ENCODE data around the gene RASA1. TPM values are rescaled to one million over a fixed set of nuclear protein-coding genes. Genes with fewer than 3 reads are reported as not detected.

RASA1 gene
- total and polyA plus RNA-seq, 9 of the 15 experiments (the other 6 are each of a cell fraction or from before 2014, with no cell fraction given): 3.2 to 17.3 (median 9.2) TPM

DNA sequence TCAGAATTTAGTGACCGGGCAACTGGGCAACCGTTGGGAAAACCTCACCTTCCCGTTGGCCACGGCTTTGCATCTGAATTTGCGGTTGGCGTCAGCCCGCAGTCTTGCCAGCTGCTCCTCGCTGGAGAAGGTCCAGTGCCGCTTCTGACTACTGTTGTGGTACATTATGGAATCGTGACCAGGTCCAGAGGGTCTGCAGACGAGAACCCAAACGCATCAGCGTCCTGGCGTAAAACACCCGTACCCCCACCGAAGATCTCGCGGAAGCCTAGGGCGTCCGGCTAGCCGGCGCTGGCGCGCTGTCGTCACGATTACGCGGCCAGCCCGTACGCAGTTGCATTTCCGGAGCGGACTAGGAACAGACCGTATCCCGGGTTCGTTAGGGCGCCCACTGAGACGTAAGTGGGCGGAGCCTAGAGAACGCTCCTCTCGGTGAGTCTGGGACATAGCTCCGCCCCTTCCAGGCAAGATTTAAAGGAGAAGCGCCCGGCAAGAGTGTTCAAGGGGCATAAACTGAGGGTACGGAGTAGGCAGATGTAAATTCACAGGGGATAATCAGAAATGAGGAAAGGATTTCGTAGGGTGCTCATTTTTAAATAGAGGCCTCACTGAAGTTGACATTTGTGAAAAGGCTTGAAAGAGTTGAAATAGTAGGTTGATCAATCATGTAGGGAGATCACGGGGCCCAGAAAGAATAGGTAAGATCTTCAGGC, 145.1 kb downstream of the RASA1 start, which contains the start of gene CCNH (continued):
- TF ChIP-seq ZNF780A (CRISPR knock-in tag; IDR thresholded peaks at IDR 0.05) (no peak), ZSCAN32 (CRISPR knock-in tag; IDR thresholded peaks at IDR 0.05) (no peak), NR2F6 (CRISPR knock-in tag; IDR thresholded peaks at IDR 0.05) (no peak), RBM25 (IDR thresholded peaks at IDR 0.05; ENCODE audit: low read depth, low read length, severe bottlenecking) (no peak), SP1 (CRISPR knock-in tag; IDR thresholded peaks at IDR 0.05) (peak; percentile 84), POLR2H (tag; IDR thresholded peaks at IDR 0.05; ENCODE audit: low read depth) (peak; percentile 49; the same call in 1 of the 2 replicates), EGR1 (conservative IDR thresholded peaks at IDR 0.05) (peak; percentile 66), HDAC8 (tag; IDR thresholded peaks at IDR 0.05) (no peak)
- TF ChIP-seq, protein P1, sequence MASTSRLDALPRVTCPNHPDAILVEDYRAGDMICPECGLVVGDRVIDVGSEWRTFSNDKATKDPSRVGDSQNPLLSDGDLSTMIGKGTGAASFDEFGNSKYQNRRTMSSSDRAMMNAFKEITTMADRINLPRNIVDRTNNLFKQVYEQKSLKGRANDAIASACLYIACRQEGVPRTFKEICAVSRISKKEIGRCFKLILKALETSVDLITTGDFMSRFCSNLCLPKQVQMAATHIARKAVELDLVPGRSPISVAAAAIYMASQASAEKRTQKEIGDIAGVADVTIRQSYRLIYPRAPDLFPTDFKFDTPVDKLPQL (IDR thresholded peaks at IDR 0.05; ENCODE audit: extremely low read depth, insufficient read length): no peak

DNA sequence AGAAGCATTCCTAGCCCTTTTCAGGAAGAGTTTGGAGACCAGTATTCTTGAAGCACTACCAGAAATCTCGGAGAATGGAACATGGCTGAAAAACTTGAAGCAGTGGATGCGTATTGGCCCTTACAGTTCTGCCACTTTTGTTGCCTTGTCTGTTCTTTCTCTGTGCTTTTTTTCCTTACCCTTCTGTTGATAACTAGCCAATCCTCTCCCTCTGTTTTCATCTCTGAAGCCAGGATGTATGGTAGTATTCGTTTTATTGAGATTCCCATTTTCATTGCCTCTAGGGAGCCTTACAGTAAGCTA, 145.6 kb downstream of the RASA1 start:
- ChIA-PET CTCF (ENCODE audit: low intra/inter-chr PET ratio) (no interaction called here), POLR2A (interaction anchor here (1.1 to 2.6 kb wide), 3 partner anchors 10 to 21 kb away, joined by 3 to 11 read pairs (median 4); no protein-coding TSS in a partner anchor)
- intact Hi-C loops (cut with micrococcal nuclease): loop anchor here (2.0 to 10.0 kb wide), 3 partner anchors 146 to 1282 kb away; partner anchors contain the start of gene RASA1
- peaks cover 0 to 6% of the 10 kb centered on the region in 2 experiments; a peak in 2 of 5 replicates for H3K4me1 ChIP-seq (replicated peaks in 1 of 2; ENCODE audit: control insufficient read depth in 2 of 2, insufficient read depth in 2 of 2, low read length in 2 of 2)
- H3K36me3 ChIP-seq (ENCODE audit: control insufficient read depth, insufficient read depth, low read length): peaks cover 35% of the 10 kb centered on the region
- H3K9ac ChIP-seq (ENCODE audit: insufficient read depth in 1 of 2, low read depth in 2 of 2, low read length in 2 of 2): peak overlapping the region; percentile 12 to 98; a peak in 3 of 4 replicates
- TSS peak; percentile 93 for BruUV-seq (replicated peaks)
- DNase-seq (ENCODE audit: extremely low read depth in 1 of 4, low spot score in 3 of 4): peak in 1 of 4 experiments; percentile 11
- peak overlapping the region; percentile 100 for H3K4me2 ChIP-seq (ENCODE audit: insufficient read depth, low read length)
- peaks cover 49% of the 10 kb centered on the region for H3K79me2 ChIP-seq (ENCODE audit: control insufficient read depth, insufficient read depth, low read length)
- H3K27ac ChIP-seq (ENCODE audit: extremely low read depth, low read depth, low read length): peak overlapping the region; percentile 73
- WGBS (ENCODE audit: insufficient coverage, low coverage, missing lambda C conversion rate): 6% methylated on average over 3 of the region's 3 CpGs
- H3K4me3 ChIP-seq: peak overlapping the region; percentile 98
- FAIRE-seq: no peak
- in situ Hi-C loops (cut with MboI): no loop called here
- no peaks in the 10 kb centered on the region for H3K9me3 ChIP-seq (replicated peaks; ENCODE audit: control insufficient read depth, insufficient read depth, low read depth, low read length)
- ATAC-seq: peak; percentile 6
- no peaks in the 10 kb centered on the region for H3K9me1 ChIP-seq (ENCODE audit: control insufficient read depth, insufficient read depth, low read length)
- peak overlapping the region; percentile 96 for H2AFZ ChIP-seq (ENCODE audit: low read depth, low read length)
- H4K20me1 ChIP-seq (replicated peaks; ENCODE audit: control insufficient read depth, insufficient read depth, low read length): no peaks in the 10 kb centered on the region; the same call in 1 of the 2 replicates
- H3K27me3 ChIP-seq (ENCODE audit: control insufficient read depth in 2 of 2, insufficient read depth in 2 of 2, low read length in 2 of 2): no peaks in the 10 kb centered on the region
- TF ChIP-seq SMAD4 (CRISPR knock-in tag; conservative IDR thresholded peaks at IDR 0.05): no peak
- TF ChIP-seq MAFF (IDR thresholded peaks at IDR 0.05; ENCODE audit: low read length): no peak
- TF ChIP-seq BDP1 (IDR thresholded peaks at IDR 0.05; ENCODE audit: insufficient read depth, insufficient read length): no peak
- no peak for TF ChIP-seq ZFP36 (IDR thresholded peaks at IDR 0.05; ENCODE audit: low read depth, low read length, partially characterized antibody)
- TF ChIP-seq, protein P2, sequence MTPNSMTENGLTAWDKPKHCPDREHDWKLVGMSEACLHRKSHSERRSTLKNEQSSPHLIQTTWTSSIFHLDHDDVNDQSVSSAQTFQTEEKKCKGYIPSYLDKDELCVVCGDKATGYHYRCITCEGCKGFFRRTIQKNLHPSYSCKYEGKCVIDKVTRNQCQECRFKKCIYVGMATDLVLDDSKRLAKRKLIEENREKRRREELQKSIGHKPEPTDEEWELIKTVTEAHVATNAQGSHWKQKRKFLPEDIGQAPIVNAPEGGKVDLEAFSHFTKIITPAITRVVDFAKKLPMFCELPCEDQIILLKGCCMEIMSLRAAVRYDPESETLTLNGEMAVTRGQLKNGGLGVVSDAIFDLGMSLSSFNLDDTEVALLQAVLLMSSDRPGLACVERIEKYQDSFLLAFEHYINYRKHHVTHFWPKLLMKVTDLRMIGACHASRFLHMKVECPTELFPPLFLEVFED (CRISPR knock-in tag; conservative IDR thresholded peaks at IDR 0.05): no peak
- 0 out of 4 replicates have a peak, but pooled peaks of 1 of the 2 experiments have one; percentile 1 for TF ChIP-seq ARNT (IDR thresholded peaks at IDR 0.05)
- TF ChIP-seq ZNF121 (CRISPR knock-in tag; conservative IDR thresholded peaks at IDR 0.05): no peak
- no peak for TF ChIP-seq ZBTB7A (IDR thresholded peaks at IDR 0.05; ENCODE audit: borderline replicate concordance, control insufficient read depth, low read depth, low read length)

Data from K562 (cell line).